Stimulated activated CD4-positive, alpha-beta T cell treated with anti-CD3 and anti-CD28 coated beads, TNF-alpha, amount 100 ng/mL, for 24 hours (primary cell): ENCODE data around the gene DCAKD.

ENCODE experiments used
- DNase-seq, 3 experiments: peaks; one replicate each; pipeline ENCODE4 v3.0.0-alpha.2; 2020; ENCODE audit warnings: low read depth in 3 of 3

Gene DCAKD

GRCh38 chr17:45051060-45051719 lies at the start of gene DCAKD:
Gene DCAKD, minus strand, starts transcription at chr17:45051632. Its CDS starts 16,747 bp downstream, at chr17:45034885.
- peak; percentile 83 to 92 (median 83) for DNase-seq

GRCh38 chr17:45098869-45099616 lies 47.6 kb upstream of the DCAKD start:
- peak; percentile 42 to 73 (median 43) for DNase-seq

GRCh38 chr17:45098081-45098868 lies 46.8 kb upstream of the DCAKD start:
- DNase-seq: no peak

GRCh38 chr17:45096926-45097325 lies 45.5 kb upstream of the DCAKD start:
- DNase-seq: no peak

GRCh38 chr17:45096141-45096540 lies 44.7 kb upstream of the DCAKD start:
- DNase-seq: no peak

- no peak for DNase-seq
Measured at GRCh38 chr17:45093444-45094110, 42.1 kb upstream of the DCAKD start.

GRCh38 chr17:45092911-45093430 lies 41.5 kb upstream of the DCAKD start:
- no peak for DNase-seq

GRCh38 chr17:45091778-45092425 lies 40.5 kb upstream of the DCAKD start:
- DNase-seq: no peak

- DNase-seq: no peak
Measured at GRCh38 chr17:45090711-45091110, 39.3 kb upstream of the DCAKD start.

- no peak for DNase-seq
Measured at GRCh38 chr17:45088741-45089140, 37.3 kb upstream of the DCAKD start.

- DNase-seq: no peak
Measured at GRCh38 chr17:45087978-45088377, 36.5 kb upstream of the DCAKD start.

- no peak for DNase-seq
Measured at GRCh38 chr17:45087504-45087975, 36.1 kb upstream of the DCAKD start.

GRCh38 chr17:45086865-45087503 lies 35.6 kb upstream of the DCAKD start:
- no peak for DNase-seq

- no peak for DNase-seq
Measured at GRCh38 chr17:45086391-45086790, 35.0 kb upstream of the DCAKD start.

- DNase-seq: no peak
Measured at GRCh38 chr17:45081047-45081703, 29.7 kb upstream of the DCAKD start.

- DNase-seq: no peak
Measured at GRCh38 chr17:45077643-45078042, 26.2 kb upstream of the DCAKD start.

GRCh38 chr17:45073414-45074070 lies 22.1 kb upstream of the DCAKD start:
- no peak for DNase-seq

- no peak for DNase-seq
Measured at GRCh38 chr17:45070809-45071208, 19.4 kb upstream of the DCAKD start.

- no peak for DNase-seq
Measured at GRCh38 chr17:45070001-45070400, 18.6 kb upstream of the DCAKD start.
